ENCODE measurements around the gene WDR64.

- TF ChIP-seq CTCF (IDR thresholded peaks at IDR 0.05; ENCODE audit: extremely low read depth in 1 of 2, insufficient read depth in 1 of 2, low read depth in 1 of 2, low read length in 2 of 2) (peak; percentile 38 to 47), EZH2 (IDR thresholded peaks at IDR 0.05; ENCODE audit: borderline replicate concordance, low read depth, low read length, severe bottlenecking) (no peak), MYC (IDR thresholded peaks at IDR 0.05; ENCODE audit: low read depth, low read length) (no peak)
These were observed 41.0 kb upstream of the WDR64 start for GRCh38 chr1:241611063-241611462.

Data from endothelial cell of umbilical vein (primary cell).